ENCODE data around the gene PRKRA.

DNA sequence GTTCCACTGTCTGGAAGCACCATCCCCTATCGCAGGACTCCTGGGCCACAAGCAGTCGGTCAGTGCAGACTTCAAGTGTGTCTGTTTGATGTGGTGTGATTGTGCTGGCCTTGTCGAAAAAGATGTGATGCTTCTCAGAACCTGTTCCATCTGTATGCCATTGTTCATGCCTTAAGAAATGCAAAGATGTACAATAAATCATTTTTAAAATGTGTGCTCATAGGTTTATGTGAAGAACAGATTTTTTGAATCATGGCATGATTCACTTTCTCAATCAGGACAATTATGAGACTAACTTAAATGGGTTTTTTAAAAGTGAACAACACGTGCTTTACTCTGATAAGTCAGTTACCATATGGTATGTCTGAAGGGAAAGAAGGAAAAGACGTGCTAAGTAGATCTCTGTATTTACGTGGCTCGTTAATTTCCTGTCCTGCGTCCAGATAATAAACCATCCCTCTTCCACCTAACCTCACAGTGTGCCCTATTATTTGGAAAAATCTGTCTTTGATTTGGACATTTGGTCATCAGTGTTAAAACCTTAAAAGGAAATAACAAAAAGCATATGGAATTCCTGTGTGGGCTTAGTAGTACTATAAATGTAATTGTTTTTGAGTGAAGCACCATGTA lies 54.9 kb downstream of the PRKRA start:
- TF ChIP-seq, protein P1, sequence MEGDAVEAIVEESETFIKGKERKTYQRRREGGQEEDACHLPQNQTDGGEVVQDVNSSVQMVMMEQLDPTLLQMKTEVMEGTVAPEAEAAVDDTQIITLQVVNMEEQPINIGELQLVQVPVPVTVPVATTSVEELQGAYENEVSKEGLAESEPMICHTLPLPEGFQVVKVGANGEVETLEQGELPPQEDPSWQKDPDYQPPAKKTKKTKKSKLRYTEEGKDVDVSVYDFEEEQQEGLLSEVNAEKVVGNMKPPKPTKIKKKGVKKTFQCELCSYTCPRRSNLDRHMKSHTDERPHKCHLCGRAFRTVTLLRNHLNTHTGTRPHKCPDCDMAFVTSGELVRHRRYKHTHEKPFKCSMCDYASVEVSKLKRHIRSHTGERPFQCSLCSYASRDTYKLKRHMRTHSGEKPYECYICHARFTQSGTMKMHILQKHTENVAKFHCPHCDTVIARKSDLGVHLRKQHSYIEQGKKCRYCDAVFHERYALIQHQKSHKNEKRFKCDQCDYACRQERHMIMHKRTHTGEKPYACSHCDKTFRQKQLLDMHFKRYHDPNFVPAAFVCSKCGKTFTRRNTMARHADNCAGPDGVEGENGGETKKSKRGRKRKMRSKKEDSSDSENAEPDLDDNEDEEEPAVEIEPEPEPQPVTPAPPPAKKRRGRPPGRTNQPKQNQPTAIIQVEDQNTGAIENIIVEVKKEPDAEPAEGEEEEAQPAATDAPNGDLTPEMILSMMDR (conservative IDR thresholded peaks at IDR 0.05; ENCODE audit: low read depth, low read length), result no peak
- no peak for TF ChIP-seq EZH2 (IDR thresholded peaks at IDR 0.05; ENCODE audit: borderline replicate concordance, low read depth, low read length, poor library complexity, severe bottlenecking)

Data from A673 (cell line).